Psoas muscle (tissue), 8 donors: ENCODE results near the gene RGS18. TPM values are rescaled to one million over a fixed set of nuclear protein-coding genes. Genes with fewer than 3 reads are reported as not detected.

Experiments used
- ATAC-seq, 4 donors: fragments of 200-7000 bp; cut with Tn5 transposase; one replicate each; pipeline ENCODE4 v1.9.1; 2020; ENCODE audit warnings: moderate library complexity in 3 of 4, mild to moderate bottlenecking in 2 of 4
- DNase-seq, 2 donors: peaks; one replicate each; pipeline ENCODE4 v3.0.0-alpha.2; 2020
- H3K27ac ChIP-seq: fragments of 200-600 bp; one replicate; pipeline ENCODE4 v1.8.0; 2022
- H3K27me3 ChIP-seq, 3 donors: fragments of 200-600 bp in 1 of 3; one replicate each; pipeline versions ENCODE4 v1.6.1 to v1.8.0; 2013 to 2022; ENCODE audit warnings: low read length in 2 of 3, mild to moderate bottlenecking in 2 of 3, moderate library complexity in 1 of 3; ENCODE audit not compliant: insufficient read depth in 3 of 3
- H3K36me3 ChIP-seq, 2 donors: fragments of 200-600 bp in 1 of 2; one replicate each; pipeline versions ENCODE4 v1.6.1 to v1.8.0; 2013 to 2022; ENCODE audit warnings: low read depth in 1 of 2, mild to moderate bottlenecking in 1 of 2, moderate library complexity in 1 of 2; ENCODE audit not compliant: insufficient read depth in 1 of 2
- H3K4me1 ChIP-seq: fragments of 200-600 bp; one replicate; pipeline ENCODE4 v1.8.0; 2022
- H3K4me3 ChIP-seq: fragments of 200-600 bp; one replicate; pipeline ENCODE4 v1.8.0; 2022; ENCODE audit warnings: mild to moderate bottlenecking
- H3K9me3 ChIP-seq: fragments of 200-600 bp; one replicate; pipeline ENCODE4 v1.8.0; 2022
- WGBS, 3 donors: extraction: QIAGEN DNeasy Blood & Tissue Kit; methylation state at CpG; one replicate each; pipeline versions ENCODE4 v1.1.6 to v1.1.7; 2013; 5-methylcytosine and 5-hydroxymethylcytosine counted together
- intact Hi-C, 2 donors: fragments of 100-400 bp; cut with DNase I; formaldehyde crosslinking; loops; one replicate each; pipeline versions ENCODE4 v1.11.0 to v1.14.2; 2022
- polyA plus RNA-seq, 3 donors: library from polyadenylated mRNA; stranded (reverse); fragments of 200-250 nt; gene quantifications; one replicate each; pipeline ENCODE4 v1.2.3, GENCODE V29; 2013
- total RNA-seq, 4 donors: library from RNA; stranded (reverse); fragmentation: NEBNext Ultra II Directional in 2 of 4; extraction: Animal tissue kit (Norgen Biotek cat#: 25700) in 2 of 4; gene quantifications; one replicate each; pipeline versions ENCODE4 v1.2.1 to v1.2.4, GENCODE V29; 2021 to 2023
- TF ChIP-seq, protein P1 (sequence below): fragments of 200-600 bp; IDR thresholded peaks from one replicate; pipeline ENCODE4 v1.8.0; 2022; ENCODE audit warnings: antibody characterized with exemption
- donor health status: healthy with polysubstance abuse.
- donor health status: DM: no; HTN: no; CAD: no; lungs with moderate emphysema.
- donor health status: Bipolar disorder and iron deficiency.
- donor health status: healthy.
- donor health status: DM: yes; HTN: yes; CAD: no.
- donor health status: DM: no; HTN: no; CAD: no.
- donor health status: DM: no; HTN: no; CAD: no.
- donor health status: DM: yes; HTN: yes; CAD: no.

Gene RGS18
- total and polyA plus RNA-seq, 7 donors, result 0.11 to 1.2 (median 0.26) TPM

- 42 to 50% (median 44%) methylated on average over 4 of the region's 4 CpGs for WGBS, 3 donors
- no peaks in the 10 kb centered on the region for H3K4me1 ChIP-seq
- no peaks in the 10 kb centered on the region for H3K9me3 ChIP-seq
- DNase-seq (no peak), ATAC-seq (no peak)
- H3K27ac ChIP-seq, result no peak overlapping the region
- no peaks in the 10 kb centered on the region for H3K27me3 ChIP-seq
- TF ChIP-seq, protein P1, sequence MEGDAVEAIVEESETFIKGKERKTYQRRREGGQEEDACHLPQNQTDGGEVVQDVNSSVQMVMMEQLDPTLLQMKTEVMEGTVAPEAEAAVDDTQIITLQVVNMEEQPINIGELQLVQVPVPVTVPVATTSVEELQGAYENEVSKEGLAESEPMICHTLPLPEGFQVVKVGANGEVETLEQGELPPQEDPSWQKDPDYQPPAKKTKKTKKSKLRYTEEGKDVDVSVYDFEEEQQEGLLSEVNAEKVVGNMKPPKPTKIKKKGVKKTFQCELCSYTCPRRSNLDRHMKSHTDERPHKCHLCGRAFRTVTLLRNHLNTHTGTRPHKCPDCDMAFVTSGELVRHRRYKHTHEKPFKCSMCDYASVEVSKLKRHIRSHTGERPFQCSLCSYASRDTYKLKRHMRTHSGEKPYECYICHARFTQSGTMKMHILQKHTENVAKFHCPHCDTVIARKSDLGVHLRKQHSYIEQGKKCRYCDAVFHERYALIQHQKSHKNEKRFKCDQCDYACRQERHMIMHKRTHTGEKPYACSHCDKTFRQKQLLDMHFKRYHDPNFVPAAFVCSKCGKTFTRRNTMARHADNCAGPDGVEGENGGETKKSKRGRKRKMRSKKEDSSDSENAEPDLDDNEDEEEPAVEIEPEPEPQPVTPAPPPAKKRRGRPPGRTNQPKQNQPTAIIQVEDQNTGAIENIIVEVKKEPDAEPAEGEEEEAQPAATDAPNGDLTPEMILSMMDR, result no peak
- intact Hi-C loops, result no loop called here
- no peaks in the 10 kb centered on the region for H3K36me3 ChIP-seq
- H3K4me3 ChIP-seq, result no peak overlapping the region
Observed at GRCh38 chr1:192131914-192132313, 26.3 kb upstream of the RGS18 start.

DNA sequence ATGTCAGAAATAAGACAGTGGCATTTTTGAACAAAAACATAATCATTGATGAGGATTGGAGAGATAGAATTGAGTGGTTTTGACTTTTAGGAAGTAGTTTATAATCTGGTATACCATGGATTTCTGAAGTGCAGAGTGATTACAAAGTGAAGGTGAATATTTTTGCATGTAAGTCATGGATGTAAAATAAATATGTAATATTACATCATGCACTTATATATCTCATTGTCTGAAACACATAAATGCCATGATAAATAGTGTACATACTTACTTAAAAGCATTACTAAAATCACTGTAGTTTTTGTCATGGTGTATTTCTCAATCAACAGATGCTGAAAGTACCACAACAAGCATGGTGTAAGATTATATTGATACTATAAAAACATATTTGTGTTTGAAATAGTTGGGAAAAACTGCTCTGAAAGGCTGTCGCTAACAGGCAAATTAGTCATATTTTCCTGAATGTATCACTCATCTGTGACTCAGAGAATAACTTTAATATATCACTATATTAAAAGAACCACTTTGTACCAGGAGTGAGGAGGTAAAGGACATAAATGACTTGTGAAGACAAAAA is 24.8 kb upstream of the RGS18 start:
- Histone ChIP-seq H3K36me3 (no peaks in the 10 kb centered on the region), H3K27me3 (no peaks in the 10 kb centered on the region), H3K9me3 (no peaks in the 10 kb centered on the region), H3K4me1 (no peaks in the 10 kb centered on the region), H3K27ac (no peak overlapping the region), H3K4me3 (no peak overlapping the region)
- intact Hi-C loops, result no loop called here
- TF ChIP-seq, protein P1, result no peak
- 83 to 94% (median 90%) methylated on average over 1 of the region's 1 CpG for WGBS, 3 donors
- ATAC-seq (no peak), DNase-seq (no peak)

DNA sequence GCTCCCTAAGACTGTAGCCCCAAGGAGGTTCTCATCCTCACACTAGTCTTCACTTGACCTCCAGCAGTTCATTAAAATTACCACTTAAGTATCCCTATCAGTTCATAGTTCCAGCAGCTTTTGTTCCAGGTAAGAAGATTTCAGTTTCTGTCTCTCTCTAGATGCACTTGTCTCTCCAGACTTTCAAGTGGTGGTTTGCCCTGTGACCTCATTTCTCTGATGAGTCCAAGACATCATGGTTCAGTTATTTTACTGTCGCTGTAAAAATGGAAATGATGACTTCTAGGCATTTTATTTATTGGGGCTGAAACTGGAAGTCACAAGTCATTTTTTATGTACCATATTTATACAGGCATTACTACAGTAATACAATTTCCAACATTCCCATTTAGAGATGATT is 17.9 kb upstream of the RGS18 start:
- intact Hi-C loops, result no loop called here
- Histone ChIP-seq H3K27me3 (no peaks in the 10 kb centered on the region), H3K9me3 (no peaks in the 10 kb centered on the region), H3K4me3 (no peak overlapping the region), H3K4me1 (no peaks in the 10 kb centered on the region), H3K27ac (no peak overlapping the region), H3K36me3 (no peaks in the 10 kb centered on the region)
- ATAC-seq, result no peak
- TF ChIP-seq, protein P1, result no peak
- DNase-seq, result no peak
- WGBS, 3 donors, result 75 to 88% (median 79%) methylated on average over 1 of the region's 1 CpG

DNA sequence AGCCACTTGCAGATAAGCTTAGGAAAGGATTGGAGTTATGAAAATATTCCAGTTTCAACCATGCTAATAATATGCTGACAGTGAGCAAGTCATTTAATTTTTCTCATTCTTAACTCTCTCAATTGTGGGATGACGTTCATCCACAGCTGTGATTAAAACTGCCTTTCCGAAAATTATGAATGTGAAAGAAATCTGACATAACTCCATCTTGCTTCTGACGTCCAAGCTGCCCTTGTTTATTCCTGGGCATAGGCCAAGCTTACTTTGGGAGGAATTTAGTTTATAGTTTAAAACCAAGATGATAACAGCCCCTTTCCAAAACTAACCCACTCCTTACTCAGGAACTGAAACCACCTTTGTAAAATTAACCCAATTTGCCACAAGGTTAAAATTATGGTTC is 11.0 kb upstream of the RGS18 start:
- TF ChIP-seq, protein P1, result no peak
- DNase-seq (no peak), ATAC-seq (no peak)
- WGBS, 3 donors, result 21 to 35% (median 22%) methylated on average over 3 of the region's 3 CpGs
- H3K27ac ChIP-seq, result no peak overlapping the region
- no peaks in the 10 kb centered on the region for H3K9me3 ChIP-seq
- no peak overlapping the region for H3K4me3 ChIP-seq
- no peaks in the 10 kb centered on the region for H3K36me3 ChIP-seq
- no peaks in the 10 kb centered on the region for H3K4me1 ChIP-seq
- intact Hi-C loops, result no loop called here
- H3K27me3 ChIP-seq, result no peaks in the 10 kb centered on the region

DNA sequence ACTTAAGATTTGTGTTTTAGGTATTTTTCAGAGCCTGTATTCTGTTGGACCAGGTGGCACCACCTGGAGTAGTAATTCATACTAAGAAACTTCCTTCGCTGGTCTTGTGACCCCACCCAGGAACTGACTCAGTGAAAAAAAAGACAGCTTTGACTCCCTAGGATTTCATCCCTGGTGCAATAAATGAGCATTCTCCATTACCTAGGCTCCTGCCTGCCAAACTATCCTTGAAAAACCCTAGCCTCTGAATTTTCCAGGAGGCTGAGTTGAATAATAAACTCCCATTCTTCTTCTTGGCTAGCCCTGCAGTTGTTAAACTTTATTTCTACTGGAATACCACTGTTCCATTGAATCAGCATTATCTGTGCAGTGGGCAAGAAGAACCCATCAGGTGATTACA is 10.6 kb upstream of the RGS18 start:
- WGBS, 3 donors, result 45 to 62% (median 45%) methylated on average over 1 of the region's 1 CpG
- H3K27ac ChIP-seq, result no peak overlapping the region
- intact Hi-C loops, result no loop called here
- DNase-seq (no peak), ATAC-seq (no peak)
- TF ChIP-seq, protein P1, result no peak
- no peak overlapping the region for H3K4me3 ChIP-seq
- H3K27me3 ChIP-seq, result no peaks in the 10 kb centered on the region
- H3K9me3 ChIP-seq, result no peaks in the 10 kb centered on the region
- no peaks in the 10 kb centered on the region for H3K36me3 ChIP-seq
- no peaks in the 10 kb centered on the region for H3K4me1 ChIP-seq
